Left ventricle myocardium inferior (tissue), 1 donor: ENCODE measurements around the gene CCDC33. TPM values are rescaled to one million over a fixed set of nuclear protein-coding genes. Genes with fewer than 3 reads are reported as not detected.

Experiments
- DNase-seq: peaks from one replicate; pipeline ENCODE4 v3.0.0-alpha.2; 2020
- H3K27ac ChIP-seq: fragments of 200-600 bp; replicated peaks from 2 replicates; pipeline ENCODE4 v1.8.0; 2021
- H3K27me3 ChIP-seq: fragments of 200-600 bp; 2 replicates; pipeline ENCODE4 v1.8.0; 2021; ENCODE audit warnings: low read depth
- H3K36me3 ChIP-seq: fragments of 200-600 bp; 2 replicates; pipeline ENCODE4 v1.8.0; 2021
- H3K4me1 ChIP-seq: fragments of 200-600 bp; 2 replicates; pipeline ENCODE4 v1.8.0; 2021
- H3K4me3 ChIP-seq: fragments of 200-600 bp; 2 replicates; pipeline ENCODE4 v1.8.0; 2021; ENCODE audit warnings: mild to moderate bottlenecking, moderate library complexity
- H3K9me3 ChIP-seq: fragments of 200-600 bp; replicated peaks from 2 replicates; pipeline ENCODE4 v1.8.0; 2021
- intact Hi-C: fragments of 100-400 bp; cut with micrococcal nuclease; formaldehyde crosslinking; loops from one replicate; pipeline ENCODE4 v1.11.0; 2022
- total RNA-seq: library from RNA; stranded (reverse); fragmentation: NEBNext Ultra II Directional; extraction: Animal tissue kit (Norgen Biotek cat#: 25700); gene quantifications from one replicate; pipeline ENCODE4 v1.2.1, GENCODE V29; 2021
- TF ChIP-seq, protein P1 (sequence below): fragments of 200-600 bp; IDR thresholded peaks from 2 replicates; pipeline ENCODE4 v1.8.0; 2021; ENCODE audit warnings: antibody characterized with exemption, mild to moderate bottlenecking, borderline replicate concordance
- donor health status: DM: no; HTN: yes; CAD: no; lungs with severe emphysema.

Gene CCDC33
- total RNA-seq, 1 donor from 2014 or later, result 0.11 TPM

DNA sequence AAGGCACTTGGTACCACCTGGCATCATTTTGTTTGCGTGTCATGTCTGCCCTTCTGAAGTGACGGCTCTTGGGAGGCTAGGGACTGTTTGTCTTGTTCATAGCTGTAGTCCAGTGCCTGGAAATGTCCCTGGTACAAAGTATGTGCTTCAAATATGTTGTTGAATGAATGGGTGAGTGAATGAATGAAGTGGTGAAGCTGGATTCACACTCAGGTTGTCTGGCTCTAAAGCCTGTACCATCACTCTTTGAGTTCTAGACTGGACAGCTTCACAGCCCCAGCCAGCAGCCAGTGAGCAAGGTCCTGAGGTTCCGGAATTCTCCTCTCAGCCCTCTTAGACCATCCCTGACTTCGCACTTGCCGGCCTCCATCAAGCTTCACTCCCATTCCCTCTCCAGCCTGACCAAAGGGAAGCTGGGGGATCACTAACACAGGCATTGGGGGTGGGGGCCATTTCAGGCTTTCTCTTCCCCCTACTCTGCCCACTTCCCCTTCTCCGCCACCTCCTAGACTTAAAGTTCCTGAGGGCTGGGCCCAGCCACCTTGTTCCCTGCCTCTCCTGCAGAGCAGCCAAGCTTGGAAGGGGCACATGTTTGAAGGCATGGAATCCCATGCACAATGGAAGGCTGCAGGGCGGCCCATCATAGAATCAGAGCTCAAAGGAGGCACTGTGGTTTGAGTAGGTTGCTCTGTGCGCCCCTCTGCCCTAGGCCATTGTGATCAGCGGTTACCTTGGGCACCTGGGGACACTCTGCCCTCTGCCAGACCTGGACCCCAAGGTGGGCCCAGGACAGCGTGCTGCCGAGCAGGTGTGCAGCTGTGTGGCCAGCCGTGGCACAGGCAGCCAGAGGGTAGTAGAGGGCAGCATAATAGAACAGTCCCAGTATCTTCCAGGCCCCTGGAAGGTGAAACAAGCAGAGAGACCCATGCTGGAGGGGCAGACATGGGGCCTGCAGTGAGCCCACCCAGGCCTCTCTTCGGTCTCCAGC, 41.3 kb upstream of the CCDC33 start:
- H3K4me1 ChIP-seq, result peaks cover 25% of the 10 kb centered on the region
- H3K4me3 ChIP-seq, result no peak overlapping the region
- TF ChIP-seq, protein P1, sequence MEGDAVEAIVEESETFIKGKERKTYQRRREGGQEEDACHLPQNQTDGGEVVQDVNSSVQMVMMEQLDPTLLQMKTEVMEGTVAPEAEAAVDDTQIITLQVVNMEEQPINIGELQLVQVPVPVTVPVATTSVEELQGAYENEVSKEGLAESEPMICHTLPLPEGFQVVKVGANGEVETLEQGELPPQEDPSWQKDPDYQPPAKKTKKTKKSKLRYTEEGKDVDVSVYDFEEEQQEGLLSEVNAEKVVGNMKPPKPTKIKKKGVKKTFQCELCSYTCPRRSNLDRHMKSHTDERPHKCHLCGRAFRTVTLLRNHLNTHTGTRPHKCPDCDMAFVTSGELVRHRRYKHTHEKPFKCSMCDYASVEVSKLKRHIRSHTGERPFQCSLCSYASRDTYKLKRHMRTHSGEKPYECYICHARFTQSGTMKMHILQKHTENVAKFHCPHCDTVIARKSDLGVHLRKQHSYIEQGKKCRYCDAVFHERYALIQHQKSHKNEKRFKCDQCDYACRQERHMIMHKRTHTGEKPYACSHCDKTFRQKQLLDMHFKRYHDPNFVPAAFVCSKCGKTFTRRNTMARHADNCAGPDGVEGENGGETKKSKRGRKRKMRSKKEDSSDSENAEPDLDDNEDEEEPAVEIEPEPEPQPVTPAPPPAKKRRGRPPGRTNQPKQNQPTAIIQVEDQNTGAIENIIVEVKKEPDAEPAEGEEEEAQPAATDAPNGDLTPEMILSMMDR, result no peak
- H3K36me3 ChIP-seq, result no peaks in the 10 kb centered on the region
- no peaks in the 10 kb centered on the region for H3K27me3 ChIP-seq
- no peaks in the 10 kb centered on the region for H3K9me3 ChIP-seq
- DNase-seq, result no peak
- no peak overlapping the region for H3K27ac ChIP-seq
- intact Hi-C loops, result no loop called here

DNA sequence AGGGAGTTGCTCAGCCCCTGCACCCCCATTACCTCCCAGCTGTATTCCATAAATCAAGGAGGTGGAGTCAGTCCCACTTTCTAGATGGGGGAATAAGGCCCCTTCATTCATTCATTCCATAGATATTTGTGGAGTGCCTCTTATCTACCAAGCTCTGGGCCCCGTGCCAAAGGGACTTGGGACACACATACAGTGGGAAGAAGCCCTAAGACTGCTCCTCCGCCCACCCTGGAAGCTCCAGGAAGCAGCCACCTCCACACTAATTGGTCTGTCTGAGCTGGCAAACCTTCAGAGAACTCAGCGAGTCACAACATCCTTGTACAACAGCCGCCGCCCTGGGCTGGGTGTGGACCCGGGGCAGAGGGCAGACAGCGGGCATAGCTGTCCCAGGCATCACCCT, 40.0 kb upstream of the CCDC33 start:
- no peak overlapping the region for H3K27ac ChIP-seq
- H3K27me3 ChIP-seq, result no peaks in the 10 kb centered on the region
- TF ChIP-seq, protein P1, result no peak
- H3K4me1 ChIP-seq, result peaks cover 38% of the 10 kb centered on the region
- no peaks in the 10 kb centered on the region for H3K9me3 ChIP-seq
- peak; percentile 53 for DNase-seq
- no peak overlapping the region for H3K4me3 ChIP-seq
- intact Hi-C loops, result no loop called here
- no peaks in the 10 kb centered on the region for H3K36me3 ChIP-seq

DNA sequence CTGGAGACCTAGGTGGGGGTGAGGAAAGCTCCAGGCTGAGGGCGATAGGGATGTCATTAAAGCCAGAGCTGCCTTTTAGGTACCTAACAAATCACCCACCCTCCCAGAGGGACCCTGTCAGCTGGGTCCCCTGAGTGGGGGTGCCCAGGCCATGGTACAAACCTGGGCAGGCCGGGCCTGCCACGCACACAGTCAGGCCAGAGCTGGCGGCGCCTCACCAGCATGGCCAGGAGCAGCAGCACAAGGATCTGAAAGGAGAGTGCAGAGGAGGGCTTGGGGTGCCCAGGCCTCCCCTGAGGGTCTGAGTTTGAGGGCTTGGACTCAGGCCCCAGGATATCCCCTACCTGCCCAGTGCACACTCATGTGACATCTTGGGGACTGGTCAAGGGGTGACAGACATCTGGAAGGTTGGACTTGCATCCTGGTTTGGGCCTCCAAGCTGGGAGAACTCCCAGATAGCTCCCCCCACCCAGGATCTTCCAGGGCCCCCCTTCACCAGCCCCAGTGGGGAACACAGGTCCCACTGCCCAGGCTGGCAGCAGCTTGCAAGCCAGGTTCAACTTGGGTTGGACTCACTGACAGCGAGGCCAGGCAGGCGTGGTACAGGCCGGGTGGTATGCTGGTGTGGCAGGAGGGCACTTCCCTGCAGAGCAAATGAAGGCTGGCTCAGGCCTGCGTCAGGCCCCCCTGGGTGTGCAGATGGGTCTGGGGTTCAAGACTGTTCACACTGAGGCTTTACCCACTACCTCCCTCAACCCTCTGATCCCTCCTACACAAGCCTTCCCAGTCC, 38.8 kb upstream of the CCDC33 start:
- Histone ChIP-seq H3K4me1 (peaks cover 33% of the 10 kb centered on the region), H3K36me3 (no peaks in the 10 kb centered on the region), H3K4me3 (no peak overlapping the region), H3K27me3 (no peaks in the 10 kb centered on the region), H3K9me3 (no peaks in the 10 kb centered on the region), H3K27ac (no peak overlapping the region)
- DNase-seq, result no peak
- intact Hi-C loops, result no loop called here
- TF ChIP-seq, protein P1, result no peak

DNA sequence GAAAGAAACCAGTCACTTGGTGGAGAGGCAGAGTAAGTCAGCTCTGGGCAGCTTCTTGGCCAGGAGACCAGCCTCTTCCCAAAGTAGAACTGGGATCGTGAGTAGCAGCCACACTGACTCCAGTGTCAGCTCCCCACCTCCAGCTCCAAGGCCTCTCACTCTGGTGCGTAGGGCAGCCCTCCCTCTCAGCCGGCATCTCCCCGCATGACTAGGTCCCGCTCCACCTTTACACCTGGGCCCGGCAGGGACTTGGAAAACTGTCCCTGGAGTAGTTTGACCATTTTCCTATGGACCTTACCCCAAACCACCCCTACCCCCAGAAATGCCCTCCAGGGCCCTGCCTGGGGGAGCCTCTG, 36.9 kb upstream of the CCDC33 start:
- DNase-seq, result no peak
- no peaks in the 10 kb centered on the region for H3K9me3 ChIP-seq
- H3K36me3 ChIP-seq, result no peaks in the 10 kb centered on the region
- TF ChIP-seq, protein P1, result no peak
- H3K27ac ChIP-seq, result no peak overlapping the region
- no peak overlapping the region for H3K4me3 ChIP-seq
- peaks cover 33% of the 10 kb centered on the region for H3K4me1 ChIP-seq
- no peaks in the 10 kb centered on the region for H3K27me3 ChIP-seq
- intact Hi-C loops, result no loop called here

DNA sequence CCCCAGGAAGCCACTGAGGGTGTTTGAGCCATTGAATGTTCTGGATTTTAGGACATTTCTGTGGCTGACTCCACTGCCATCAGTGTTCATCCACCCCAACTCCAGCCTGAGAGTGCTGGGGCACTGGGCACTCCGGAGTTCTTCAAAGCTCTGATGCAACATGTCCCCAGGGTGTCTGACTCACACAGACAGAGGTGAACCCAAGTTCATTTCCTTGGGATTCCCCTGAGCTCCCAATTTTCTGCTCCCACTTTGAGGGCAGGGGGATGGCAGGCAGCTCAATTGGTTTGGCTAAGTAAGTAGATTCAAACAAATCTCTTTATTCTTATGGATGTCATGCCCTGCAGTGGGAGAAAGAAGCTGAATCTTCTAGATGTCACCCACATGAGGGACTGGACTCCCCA, 35.7 kb upstream of the CCDC33 start:
- intact Hi-C loops, result no loop called here
- DNase-seq, result no peak
- Histone ChIP-seq H3K4me1 (peaks cover 39% of the 10 kb centered on the region), H3K9me3 (no peaks in the 10 kb centered on the region), H3K4me3 (no peak overlapping the region), H3K27ac (no peak overlapping the region), H3K27me3 (no peaks in the 10 kb centered on the region), H3K36me3 (no peaks in the 10 kb centered on the region)
- TF ChIP-seq, protein P1, result no peak
